Erythroblast (primary cell): ENCODE data around the gene LRP1.

ENCODE experiments used
- GATA1 ChIP-seq: IDR thresholded peaks from 2 replicates; pipeline ENCODE4 v1.6.1; 2011; ENCODE audit warnings: low read depth, mild to moderate bottlenecking, control low read depth, low read length, moderate library complexity
- POLR2A ChIP-seq: IDR thresholded peaks from 2 replicates; pipeline ENCODE4 v1.6.1; 2011; ENCODE audit warnings: mild to moderate bottlenecking, low read length

- TF ChIP-seq POLR2A (no peak), GATA1 (no peak)
Observed at GRCh38 chr12:57260366-57260765, 132.1 kb downstream of the LRP1 start.
